GOT3 (cell line): Measurements from ENCODE around the gene WWOX.

ENCODE experiments used
- DNase-seq: peaks from one replicate; lab custom pipeline; 2025; ENCODE audit warnings: mixed read lengths; lab: John Stamatoyannopoulos, UW

Gene WWOX

GRCh38 chr16:79098907-79099306 is 999.5 kb downstream of the WWOX start:
- DNase-seq: no peak

GRCh38 chr16:79099716-79100115 is 1000.3 kb downstream of the WWOX start:
- no peak for DNase-seq

GRCh38 chr16:79100447-79100846 is 1001.0 kb downstream of the WWOX start:
- no peak for DNase-seq

- no peak for DNase-seq
These were observed 1002.0 kb downstream of the WWOX start for GRCh38 chr16:79101491-79101890.

GRCh38 chr16:79104567-79104966 is 1005.1 kb downstream of the WWOX start:
- no peak for DNase-seq

- DNase-seq: no peak
These were observed 1007.8 kb downstream of the WWOX start for GRCh38 chr16:79107301-79107700.

GRCh38 chr16:79109771-79110170 is 1010.3 kb downstream of the WWOX start:
- DNase-seq: no peak

- no peak for DNase-seq
These were observed 1010.8 kb downstream of the WWOX start for GRCh38 chr16:79110242-79110641.

GRCh38 chr16:79110953-79111352 is 1011.5 kb downstream of the WWOX start:
- DNase-seq: no peak

GRCh38 chr16:79112462-79112861 is 1013.0 kb downstream of the WWOX start:
- no peak for DNase-seq

GRCh38 chr16:79113826-79114225 is 1014.4 kb downstream of the WWOX start:
- no peak for DNase-seq

- no peak for DNase-seq
These were observed 1015.3 kb downstream of the WWOX start for GRCh38 chr16:79114759-79115158.

GRCh38 chr16:79121906-79122305 is 1022.5 kb downstream of the WWOX start:
- DNase-seq: no peak

- no peak for DNase-seq
These were observed 1022.9 kb downstream of the WWOX start for GRCh38 chr16:79122343-79122742.

- no peak for DNase-seq
These were observed 1024.7 kb downstream of the WWOX start for GRCh38 chr16:79124016-79124756.

- DNase-seq: no peak
These were observed 1028.3 kb downstream of the WWOX start for GRCh38 chr16:79127766-79128165.

GRCh38 chr16:79128706-79129105 is 1029.3 kb downstream of the WWOX start:
- no peak for DNase-seq

- no peak for DNase-seq
These were observed 1031.2 kb downstream of the WWOX start for GRCh38 chr16:79130616-79131015.

GRCh38 chr16:79131321-79132075 is 1032.0 kb downstream of the WWOX start:
- no peak for DNase-seq

GRCh38 chr16:79132701-79133100 is 1033.2 kb downstream of the WWOX start:
- no peak for DNase-seq

- DNase-seq: no peak
These were observed 1034.8 kb downstream of the WWOX start for GRCh38 chr16:79134300-79134699.

GRCh38 chr16:79136955-79137354 is 1037.5 kb downstream of the WWOX start:
- DNase-seq: no peak

GRCh38 chr16:79137426-79137939 is 1038.0 kb downstream of the WWOX start:
- DNase-seq: no peak
